Upper lobe of right lung (tissue), 1 donor: ENCODE results near the gene MORF4L1. TPM values are rescaled to one million over a fixed set of nuclear protein-coding genes. Genes with fewer than 3 reads are reported as not detected.
"Not testable (repeated sequence)": the region's sequence is repeated elsewhere in the genome, so short reads cannot be mapped to it uniquely, and the experiment has no call there.

ENCODE experiments used
- ATAC-seq: fragments of 200-7000 bp; cut with Tn5 transposase; one replicate; pipeline ENCODE4 v1.9.1; 2020; ENCODE audit warnings: mild to moderate bottlenecking, moderate library complexity
- DNase-seq: peaks from one replicate; pipeline ENCODE4 v3.0.0-alpha.2; 2020
- H3K27ac ChIP-seq: fragments of 200-600 bp; one replicate; pipeline ENCODE4 v1.8.0; 2022
- H3K27me3 ChIP-seq: fragments of 200-600 bp; one replicate; pipeline ENCODE4 v1.8.0; 2022; ENCODE audit warnings: mild to moderate bottlenecking
- H3K36me3 ChIP-seq: fragments of 200-600 bp; one replicate; pipeline ENCODE4 v1.8.0; 2022
- H3K4me1 ChIP-seq: fragments of 200-600 bp; one replicate; pipeline ENCODE4 v1.8.0; 2022
- H3K4me3 ChIP-seq: fragments of 200-600 bp; one replicate; pipeline ENCODE4 v1.8.0; 2022; ENCODE audit warnings: mild to moderate bottlenecking
- H3K9me3 ChIP-seq: fragments of 200-600 bp; one replicate; pipeline ENCODE4 v1.8.0; 2022
- CTCF ChIP-seq: fragments of 200-600 bp; IDR thresholded peaks from one replicate; pipeline ENCODE4 v1.8.0; 2022; ENCODE audit warnings: antibody characterized with exemption
- intact Hi-C: fragments of 100-400 bp; cut with DNase I; formaldehyde crosslinking; loops from one replicate; pipeline ENCODE4 v1.11.0; 2022
- total RNA-seq: library from RNA; stranded (reverse); fragmentation: NEBNext Ultra II Directional; extraction: Animal tissue kit (Norgen Biotek cat#: 25700); gene quantifications from one replicate; pipeline ENCODE4 v1.2.1, GENCODE V29; 2021
- donor health status: DM: no; HTN: yes; CAD: no; lungs with severe emphysema.

Gene MORF4L1
- total RNA-seq, 1 donor from 2014 or later, result 261 TPM

- Histone ChIP-seq H3K4me1 (no peaks in the 10 kb centered on the region), H3K9me3 (no peaks in the 10 kb centered on the region), H3K27ac (no peak overlapping the region), H3K36me3 (no peaks in the 10 kb centered on the region), H3K27me3 (no peaks in the 10 kb centered on the region), H3K4me3 (no peak overlapping the region)
- no peak for DNase-seq
- TF ChIP-seq CTCF, result no peak
- ATAC-seq, result peak; percentile 46
- intact Hi-C loops, result no loop called here
Measured at GRCh38 chr15:78866803-78867202, 5.9 kb upstream of the MORF4L1 start.

GRCh38 chr15:78868366-78868765 lies 4.3 kb upstream of the MORF4L1 start:
- DNase-seq (no peak), ATAC-seq (no peak)
- TF ChIP-seq CTCF, result no peak
- intact Hi-C loops, result no loop called here
- Histone ChIP-seq H3K36me3 (no peaks in the 10 kb centered on the region), H3K4me1 (no peaks in the 10 kb centered on the region), H3K4me3 (no peak overlapping the region), H3K27me3 (no peaks in the 10 kb centered on the region), H3K9me3 (no peaks in the 10 kb centered on the region), H3K27ac (no peak overlapping the region)

- ATAC-seq, DNase-seq, H3K36me3 ChIP-seq, intact Hi-C loops, H3K27me3 ChIP-seq, H3K9me3 ChIP-seq: not testable (repeated sequence)
- Histone ChIP-seq H3K27ac (peak overlapping the region; percentile 99), H3K4me1 (peaks cover 17% of the 10 kb centered on the region), H3K4me3 (peak overlapping the region; percentile 74)
Measured at GRCh38 chr15:78871483-78872127, 1.1 kb upstream of the MORF4L1 start.

- DNase-seq, result peak; percentile 91
- peaks cover 32% of the 10 kb centered on the region for H3K4me1 ChIP-seq
- ATAC-seq, result peak; percentile 79
- peak overlapping the region; percentile 99 for H3K27ac ChIP-seq
- H3K36me3 ChIP-seq, result no peaks in the 10 kb centered on the region
- peak; percentile 39 for TF ChIP-seq CTCF
- H3K27me3 ChIP-seq, result no peaks in the 10 kb centered on the region
- intact Hi-C loops, result no loop called here
- peak overlapping the region; percentile 74 for H3K4me3 ChIP-seq
- no peaks in the 10 kb centered on the region for H3K9me3 ChIP-seq
Measured at GRCh38 chr15:78872972-78873792, 492 bp downstream of the MORF4L1 start.

GRCh38 chr15:78873793-78874765 lies 1.4 kb downstream of the MORF4L1 start:
- H3K27ac ChIP-seq, result peak overlapping the region; percentile 99
- no peaks in the 10 kb centered on the region for H3K27me3 ChIP-seq
- H3K4me3 ChIP-seq, result peak overlapping the region; percentile 74
- ATAC-seq (no peak), DNase-seq (no peak)
- no peak for TF ChIP-seq CTCF
- no peaks in the 10 kb centered on the region for H3K9me3 ChIP-seq
- intact Hi-C loops, result no loop called here
- no peaks in the 10 kb centered on the region for H3K36me3 ChIP-seq
- H3K4me1 ChIP-seq, result peaks cover 41% of the 10 kb centered on the region
